Right cardiac atrium (tissue), 5 donors: Measurements from ENCODE around the gene TEAD3. TPM values are rescaled to one million over a fixed set of nuclear protein-coding genes. Genes with fewer than 3 reads are reported as not detected.
A peak's percentile ranks its signal among the peaks of the same experiment; 100 is the strongest.

Experiments used
- ATAC-seq, 2 donors: fragments of 200-7000 bp; cut with Tn5 transposase; one replicate each; pipeline versions ENCODE4 v1.8.0 to v1.9.1; 2020; ENCODE audit warnings: moderate library complexity in 2 of 2, mild to moderate bottlenecking in 1 of 2
- DNase-seq, 3 donors: peaks; one replicate each; pipeline ENCODE4 v3.0.0-alpha.2; 2020
- H3K27ac ChIP-seq: one replicate; pipeline ENCODE4 v1.5.1; 2013; ENCODE audit warnings: mild to moderate bottlenecking, low read length, control low read depth, moderate library complexity
- H3K27me3 ChIP-seq: one replicate; pipeline ENCODE4 v1.6.1; 2013; ENCODE audit not compliant: control insufficient read depth, insufficient read depth
- H3K4me1 ChIP-seq: one replicate; pipeline ENCODE4 v1.6.1; 2013; ENCODE audit warnings: low read length; ENCODE audit not compliant: control insufficient read depth, insufficient read depth
- H3K4me3 ChIP-seq: one replicate; pipeline ENCODE4 v1.5.1; 2013; ENCODE audit warnings: low read length, control low read depth
- H3K9me3 ChIP-seq: one replicate; pipeline ENCODE4 v1.6.1; 2013; ENCODE audit warnings: low read length; ENCODE audit not compliant: control insufficient read depth
- WGBS: extraction: QIAGEN DNeasy Blood & Tissue Kit; methylation state at CpG from one replicate; pipeline ENCODE4 v1.1.7; 2013; 5-methylcytosine and 5-hydroxymethylcytosine counted together
- intact Hi-C, 4 donors: fragments of 100-400 bp; cut with DNase I; formaldehyde crosslinking; loops; one replicate each; pipeline versions ENCODE4 v1.11.0 to v1.14.0; 2022 to 2023
- polyA plus RNA-seq: library from polyadenylated mRNA; stranded (reverse); fragments of 200-250 nt; gene quantifications from one replicate; pipeline ENCODE4 v1.2.3, GENCODE V29; 2013
- total RNA-seq, 4 donors: library from RNA; stranded (reverse); fragmentation: NEBNext Ultra II Directional; extraction: Animal tissue kit (Norgen Biotek cat#: 25700); gene quantifications; one replicate each; pipeline ENCODE4 v1.2.1, GENCODE V29; 2021
- donor health status: healthy with polysubstance abuse.
- donor health status: DM: no; HTN: yes; CAD: no.
- donor health status: DM: no; HTN: no; CAD: no.
- donor health status: DM: no; HTN: yes; CAD: no; lungs with severe emphysema.
- donor health status: DM: yes; HTN: yes; CAD: no.

TEAD3 gene
- total and polyA plus RNA-seq, 5 donors = 27.0 to 50.1 (median 37.6) TPM

- WGBS = 4% methylated on average over 26 of the region's 26 CpGs
- ATAC-seq (peak; percentile 18 to 44), DNase-seq (no peak)
- Histone ChIP-seq H3K4me3 (peak overlapping the region; percentile 43), H3K9me3 (no peaks in the 10 kb centered on the region), H3K27ac (no peak overlapping the region), H3K4me1 (no peaks in the 10 kb centered on the region), H3K27me3 (no peaks in the 10 kb centered on the region)
- intact Hi-C loops = no loop called here
Observed at GRCh38 chr6:35512006-35512405, 15.1 kb upstream of the TEAD3 start.

GRCh38 chr6:35511562-35511941 lies 14.7 kb upstream of the TEAD3 start:
- ATAC-seq (peak; percentile 23 to 36), DNase-seq (no peak)
- Histone ChIP-seq H3K27me3 (no peaks in the 10 kb centered on the region), H3K4me3 (peak overlapping the region; percentile 43), H3K4me1 (no peaks in the 10 kb centered on the region), H3K9me3 (no peaks in the 10 kb centered on the region), H3K27ac (no peak overlapping the region)
- 13% methylated on average over 32 of the region's 32 CpGs for WGBS
- intact Hi-C loops = no loop called here

- Histone ChIP-seq H3K4me3 (no peak overlapping the region), H3K4me1 (no peaks in the 10 kb centered on the region), H3K9me3 (no peaks in the 10 kb centered on the region), H3K27ac (no peak overlapping the region), H3K27me3 (no peaks in the 10 kb centered on the region)
- no peak for ATAC-seq
- DNase-seq = no peak
- 70% methylated on average over 7 of the region's 7 CpGs for WGBS
- intact Hi-C loops = no loop called here
Observed at GRCh38 chr6:35510916-35511561, 14.2 kb upstream of the TEAD3 start.

GRCh38 chr6:35508542-35508941 lies 11.7 kb upstream of the TEAD3 start:
- Histone ChIP-seq H3K4me1 (no peaks in the 10 kb centered on the region), H3K4me3 (no peak overlapping the region), H3K9me3 (no peaks in the 10 kb centered on the region), H3K27me3 (no peaks in the 10 kb centered on the region), H3K27ac (no peak overlapping the region)
- WGBS = 56% methylated on average over 5 of the region's 5 CpGs
- DNase-seq (no peak), ATAC-seq (no peak)
- intact Hi-C loops = no loop called here

DNA sequence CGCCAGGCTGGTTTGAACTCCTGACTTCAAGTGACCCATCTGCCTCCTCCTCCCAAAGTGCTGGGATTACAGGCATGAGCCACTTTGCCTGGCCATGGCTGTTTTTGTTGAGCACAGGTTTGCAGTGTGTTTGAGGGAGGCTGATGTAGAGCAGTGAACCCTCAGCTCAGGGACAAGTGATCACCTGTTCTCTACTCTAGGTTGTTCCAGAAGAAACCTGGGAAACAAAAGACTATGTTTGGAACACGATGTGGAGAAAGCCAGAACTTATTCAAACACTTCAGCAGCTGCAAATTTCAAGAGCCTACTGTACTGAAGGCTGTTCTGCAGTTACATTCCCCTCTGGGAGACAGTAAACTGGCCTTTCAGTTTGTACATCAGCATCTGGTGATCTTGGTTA lies 11.1 kb upstream of the TEAD3 start:
- ATAC-seq (no peak), DNase-seq (no peak)
- Histone ChIP-seq H3K27ac (no peak overlapping the region), H3K4me3 (no peak overlapping the region), H3K9me3 (no peaks in the 10 kb centered on the region), H3K27me3 (no peaks in the 10 kb centered on the region), H3K4me1 (no peaks in the 10 kb centered on the region)
- intact Hi-C loops = no loop called here
- 82% methylated on average over 2 of the region's 2 CpGs for WGBS

- ATAC-seq (no peak), DNase-seq (no peak)
- no peaks in the 10 kb centered on the region for H3K9me3 ChIP-seq
- H3K4me3 ChIP-seq = no peak overlapping the region
- intact Hi-C loops = no loop called here
- H3K27me3 ChIP-seq = no peaks in the 10 kb centered on the region
- WGBS = 89% methylated on average over 2 of the region's 2 CpGs
- no peak overlapping the region for H3K27ac ChIP-seq
- no peaks in the 10 kb centered on the region for H3K4me1 ChIP-seq
Observed at GRCh38 chr6:35507221-35507620, 10.3 kb upstream of the TEAD3 start.

DNA sequence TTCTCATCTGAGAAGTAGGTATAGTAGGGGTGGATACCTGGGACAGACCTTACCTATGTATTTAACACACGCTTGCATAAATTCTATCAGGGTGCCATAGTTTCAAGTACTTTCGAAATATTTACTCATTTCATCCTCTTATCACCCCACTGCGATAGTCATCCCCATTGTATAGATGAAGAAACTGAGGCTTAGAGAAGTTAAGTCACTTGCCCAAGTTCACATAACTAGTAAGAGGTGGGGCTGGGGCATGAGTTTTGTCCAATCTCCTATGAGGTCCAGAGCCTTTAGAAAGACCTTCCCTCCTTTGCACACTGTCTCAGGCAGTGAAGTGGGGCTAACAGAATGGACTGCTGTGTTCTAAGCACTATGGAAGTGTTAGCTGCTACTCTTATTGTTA lies 9.7 kb upstream of the TEAD3 start:
- Histone ChIP-seq H3K27ac (no peak overlapping the region), H3K4me3 (no peak overlapping the region), H3K9me3 (no peaks in the 10 kb centered on the region), H3K27me3 (no peaks in the 10 kb centered on the region), H3K4me1 (no peaks in the 10 kb centered on the region)
- DNase-seq = no peak
- no peak for ATAC-seq
- intact Hi-C loops = no loop called here
- 94% methylated on average over 3 of the region's 3 CpGs for WGBS

DNA sequence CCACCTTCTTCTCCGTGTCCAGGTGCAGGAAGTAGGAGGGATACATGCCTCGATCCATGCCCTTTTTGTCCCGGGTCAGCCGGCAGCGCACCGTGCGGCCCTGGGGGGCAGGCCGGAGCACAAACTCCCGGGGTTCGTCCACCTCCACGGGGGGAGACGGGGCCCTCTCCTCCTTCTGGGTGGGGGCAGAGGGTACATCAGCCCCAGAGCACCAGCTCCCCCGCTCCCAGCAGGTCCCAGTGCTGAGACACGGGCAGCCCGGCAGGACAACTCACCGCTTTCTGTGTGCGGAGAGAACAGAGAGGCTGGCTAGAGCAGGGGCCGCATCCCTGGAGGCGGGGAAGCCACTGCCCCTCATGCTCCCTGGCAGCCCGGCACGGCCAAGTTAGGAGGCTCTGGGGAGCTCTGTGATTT lies 9.1 kb upstream of the TEAD3 start:
- no peak overlapping the region for H3K4me3 ChIP-seq
- no peaks in the 10 kb centered on the region for H3K4me1 ChIP-seq
- WGBS = 50% methylated on average over 21 of the region's 21 CpGs
- peak; percentile 5 to 6 for ATAC-seq
- no peak overlapping the region for H3K27ac ChIP-seq
- H3K27me3 ChIP-seq = no peaks in the 10 kb centered on the region
- H3K9me3 ChIP-seq = no peaks in the 10 kb centered on the region
- intact Hi-C loops = no loop called here
- DNase-seq = no peak

DNA sequence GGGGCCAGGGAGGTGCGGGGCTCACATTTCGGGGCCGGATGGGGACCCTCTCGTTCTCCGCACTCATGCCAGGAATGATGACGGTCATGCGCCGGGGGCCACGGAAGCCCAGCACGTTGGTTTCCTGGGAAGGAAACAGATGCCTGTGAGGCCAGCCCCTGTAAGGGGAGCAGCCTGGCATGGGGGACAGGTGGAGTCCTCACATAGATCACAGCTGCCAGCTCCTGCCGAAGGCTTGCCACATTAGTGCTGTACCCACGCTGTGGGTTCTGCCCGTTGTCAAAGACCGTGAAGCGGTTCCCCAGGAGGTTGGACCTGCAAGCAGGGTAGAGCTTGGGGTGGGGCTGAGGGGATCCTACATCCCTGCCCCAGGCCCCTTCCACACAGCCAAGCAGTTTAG lies 6.7 kb upstream of the TEAD3 start:
- H3K27me3 ChIP-seq = no peaks in the 10 kb centered on the region
- peak in 1 of 3 donors; percentile 22 for DNase-seq
- intact Hi-C loops = no loop called here

DNA sequence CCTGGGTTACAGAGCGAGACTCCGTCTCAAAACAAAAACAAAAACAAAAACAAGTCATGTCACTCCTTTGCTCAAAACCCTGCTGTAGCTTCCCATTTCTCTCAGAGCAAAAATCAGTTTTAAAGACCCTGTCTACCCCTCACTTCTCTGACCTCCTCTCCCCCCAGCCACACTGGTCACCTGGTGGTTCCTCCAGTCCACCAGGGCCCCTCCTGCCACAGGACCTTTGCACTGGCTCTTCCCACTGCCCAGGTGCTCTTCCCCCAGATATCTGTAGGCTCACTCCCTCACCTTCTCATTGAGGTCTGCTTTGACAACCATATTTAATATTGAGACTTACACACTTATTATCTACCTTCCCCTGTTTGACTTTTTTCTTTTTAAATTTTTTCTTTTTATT lies 4.9 kb upstream of the TEAD3 start:
- WGBS = 97% methylated on average over 2 of the region's 2 CpGs

More for the DNA sequence above, 6.7 kb upstream of the TEAD3 start:
- Histone ChIP-seq H3K4me1 (no peaks in the 10 kb centered on the region), H3K9me3 (no peaks in the 10 kb centered on the region), H3K4me3 (no peak overlapping the region), H3K27ac (no peak overlapping the region)
- WGBS = 55% methylated on average over 15 of the region's 15 CpGs
- ATAC-seq = no peak

GRCh38 chr6:35500782-35501181 lies 3.9 kb upstream of the TEAD3 start:
- ATAC-seq (no peak), DNase-seq (peak in 1 of 3 donors; percentile 32)
- H3K4me3 ChIP-seq = no peak overlapping the region
- no peak overlapping the region for H3K27ac ChIP-seq
- intact Hi-C loops = no loop called here
- H3K9me3 ChIP-seq = no peaks in the 10 kb centered on the region
- peaks cover 4% of the 10 kb centered on the region for H3K4me1 ChIP-seq
- WGBS = 47% methylated on average over 6 of the region's 6 CpGs
- H3K27me3 ChIP-seq = no peaks in the 10 kb centered on the region

More for the DNA sequence above, 4.9 kb upstream of the TEAD3 start:
- no peaks in the 10 kb centered on the region for H3K9me3 ChIP-seq
- peaks cover 4% of the 10 kb centered on the region for H3K4me1 ChIP-seq
- no peak for ATAC-seq
- intact Hi-C loops = no loop called here
- H3K27me3 ChIP-seq = no peaks in the 10 kb centered on the region
- peak in 1 of 3 donors; percentile 10 for DNase-seq
- H3K27ac ChIP-seq = no peak overlapping the region
- no peak overlapping the region for H3K4me3 ChIP-seq

GRCh38 chr6:35499372-35499771 lies 2.5 kb upstream of the TEAD3 start:
- Histone ChIP-seq H3K27ac (no peak overlapping the region), H3K9me3 (no peaks in the 10 kb centered on the region), H3K4me1 (peaks cover 4% of the 10 kb centered on the region), H3K4me3 (no peak overlapping the region), H3K27me3 (no peaks in the 10 kb centered on the region)
- DNase-seq = peak in 1 of 3 donors; percentile 1
- ATAC-seq = no peak
- 82% methylated on average over 4 of the region's 4 CpGs for WGBS
- intact Hi-C loops = no loop called here
